ENCODE measurements around the gene GIMD1. TPM values are rescaled to one million over a fixed set of nuclear protein-coding genes. Genes with fewer than 3 reads are reported as not detected.
A peak's percentile ranks its signal among the peaks of the same experiment; 100 is the strongest.

GIMD1 gene
- total RNA-seq, 6 experiments from 2014 or later = not detected

DNA sequence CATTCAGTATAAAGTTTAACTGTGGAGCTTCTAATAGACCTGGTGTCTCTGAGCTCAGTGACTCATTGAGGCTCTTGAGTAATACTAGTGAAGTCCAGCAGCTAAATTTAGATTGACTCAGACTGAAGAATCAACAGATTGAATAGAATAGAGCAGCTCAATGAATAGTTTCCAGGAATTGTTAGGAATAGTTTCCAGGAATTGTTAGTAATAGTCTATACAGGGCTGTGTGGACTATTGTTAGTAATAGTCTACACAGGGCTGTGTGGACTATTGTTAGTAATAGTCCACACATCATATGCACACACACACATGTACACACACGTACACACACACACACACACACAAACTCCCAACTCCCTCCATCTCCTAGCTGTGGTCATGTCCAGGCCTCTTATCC, 3.0 kb downstream of the GIMD1 start:
- TF ChIP-seq, protein P1, sequence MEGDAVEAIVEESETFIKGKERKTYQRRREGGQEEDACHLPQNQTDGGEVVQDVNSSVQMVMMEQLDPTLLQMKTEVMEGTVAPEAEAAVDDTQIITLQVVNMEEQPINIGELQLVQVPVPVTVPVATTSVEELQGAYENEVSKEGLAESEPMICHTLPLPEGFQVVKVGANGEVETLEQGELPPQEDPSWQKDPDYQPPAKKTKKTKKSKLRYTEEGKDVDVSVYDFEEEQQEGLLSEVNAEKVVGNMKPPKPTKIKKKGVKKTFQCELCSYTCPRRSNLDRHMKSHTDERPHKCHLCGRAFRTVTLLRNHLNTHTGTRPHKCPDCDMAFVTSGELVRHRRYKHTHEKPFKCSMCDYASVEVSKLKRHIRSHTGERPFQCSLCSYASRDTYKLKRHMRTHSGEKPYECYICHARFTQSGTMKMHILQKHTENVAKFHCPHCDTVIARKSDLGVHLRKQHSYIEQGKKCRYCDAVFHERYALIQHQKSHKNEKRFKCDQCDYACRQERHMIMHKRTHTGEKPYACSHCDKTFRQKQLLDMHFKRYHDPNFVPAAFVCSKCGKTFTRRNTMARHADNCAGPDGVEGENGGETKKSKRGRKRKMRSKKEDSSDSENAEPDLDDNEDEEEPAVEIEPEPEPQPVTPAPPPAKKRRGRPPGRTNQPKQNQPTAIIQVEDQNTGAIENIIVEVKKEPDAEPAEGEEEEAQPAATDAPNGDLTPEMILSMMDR (IDR thresholded peaks at IDR 0.05) = no peak
- H3K9me3 Mint-ChIP-seq = no peaks in the 10 kb centered on the region
- no peaks in the 10 kb centered on the region for H3K27me3 Mint-ChIP-seq (ENCODE audit: insufficient read depth)
- peaks cover 73% of the 10 kb centered on the region for H3K4me1 Mint-ChIP-seq (ENCODE audit: low read depth)
- H3K36me3 Mint-ChIP-seq (ENCODE audit: low read depth) = no peaks in the 10 kb centered on the region
- DNase-seq = peak; percentile 92
- peak overlapping the region; percentile 87 for H3K27ac Mint-ChIP-seq
- peak overlapping the region; percentile 58 for H3K4me3 Mint-ChIP-seq

DNA sequence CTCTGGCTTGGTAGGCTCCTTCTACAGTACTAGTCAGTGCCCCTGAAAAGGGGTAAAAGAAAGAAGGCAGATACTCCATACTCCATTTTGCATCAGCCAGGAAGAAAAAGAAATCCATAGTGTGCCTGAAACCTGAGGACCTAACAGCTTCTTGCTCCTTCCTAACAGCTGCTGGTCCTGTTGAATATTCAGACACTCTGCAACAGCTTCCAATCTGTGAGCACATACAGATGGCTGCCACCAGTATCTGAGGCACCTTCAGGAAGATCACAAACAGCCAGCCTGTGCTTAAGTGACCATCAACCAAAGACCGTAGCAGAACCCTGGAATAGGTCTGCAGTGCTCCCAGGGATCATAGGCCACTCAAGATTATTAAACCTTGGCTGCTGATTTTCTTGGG, 4.3 kb downstream of the GIMD1 start:
- Mint-ChIP-seq H3K4me1 (ENCODE audit: low read depth) (peaks cover 66% of the 10 kb centered on the region), H3K27ac (peak overlapping the region; percentile 54), H3K9me3 (no peaks in the 10 kb centered on the region), H3K4me3 (no peak overlapping the region), H3K27me3 (ENCODE audit: insufficient read depth) (no peaks in the 10 kb centered on the region), H3K36me3 (ENCODE audit: low read depth) (no peaks in the 10 kb centered on the region)
- no peak for DNase-seq
- TF ChIP-seq, protein P1 (IDR thresholded peaks at IDR 0.05) = no peak

DNA sequence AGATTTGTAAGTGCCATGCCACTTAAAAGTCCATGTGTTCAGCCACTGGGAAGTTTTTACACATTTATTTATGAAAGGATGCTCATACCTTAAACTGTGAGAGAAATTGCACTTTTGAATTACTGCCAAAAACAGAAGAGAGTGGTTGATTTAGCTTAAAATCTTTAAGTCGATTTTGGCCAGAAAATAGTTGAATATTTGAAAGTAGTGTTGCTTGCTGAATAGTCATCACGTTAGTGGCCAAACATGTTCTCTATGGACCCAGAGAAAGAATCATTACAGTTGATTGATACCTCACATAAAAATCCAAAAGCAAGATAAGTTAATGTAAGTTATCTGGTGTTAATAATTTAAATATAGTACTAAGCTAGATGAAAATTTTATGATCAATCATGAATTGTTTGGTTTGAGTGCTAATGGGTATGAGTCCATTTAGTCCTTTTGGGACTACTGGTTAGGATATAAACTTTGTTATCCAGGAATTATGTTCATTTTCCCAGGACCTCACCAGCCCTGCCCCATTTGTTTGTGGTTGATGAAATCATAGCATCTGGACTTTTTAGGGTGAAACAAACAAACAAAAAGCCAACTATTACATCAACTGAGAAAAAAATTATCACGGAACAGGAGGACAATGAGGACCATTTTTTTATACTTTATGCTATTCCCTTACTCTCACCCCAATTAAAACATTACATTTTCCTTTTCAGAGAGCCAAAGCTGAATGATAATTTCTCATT, 6.3 kb downstream of the GIMD1 start:
- no peak for DNase-seq
- TF ChIP-seq, protein P1 (IDR thresholded peaks at IDR 0.05) = no peak
- H3K27ac Mint-ChIP-seq = no peak overlapping the region
- H3K4me1 Mint-ChIP-seq (ENCODE audit: low read depth) = peaks cover 77% of the 10 kb centered on the region
- 0 out of 2 replicates have a peak, but pooled peaks cover 3% of the 10 kb centered on the region for H3K36me3 Mint-ChIP-seq (ENCODE audit: low read depth)
- no peaks in the 10 kb centered on the region for H3K9me3 Mint-ChIP-seq
- H3K4me3 Mint-ChIP-seq = no peak overlapping the region
- no peaks in the 10 kb centered on the region for H3K27me3 Mint-ChIP-seq (ENCODE audit: insufficient read depth)

DNA sequence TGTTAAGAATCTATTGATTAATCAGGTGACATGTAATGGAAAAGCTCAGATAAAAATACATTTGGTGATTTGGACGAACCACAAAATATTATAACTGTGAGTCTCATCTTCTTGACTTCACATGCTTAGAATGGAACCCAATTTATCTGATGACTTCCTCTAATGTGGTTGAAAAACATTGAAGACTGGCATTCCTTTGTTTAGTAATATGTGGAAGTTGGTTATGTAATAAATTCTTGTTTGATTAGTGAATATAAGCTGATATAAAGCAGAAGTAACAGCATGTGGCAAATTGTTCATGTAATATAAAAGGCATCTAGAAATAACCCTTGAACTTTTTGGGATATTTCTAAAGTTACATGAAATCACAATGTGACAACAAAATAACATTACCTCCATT, 9.7 kb downstream of the GIMD1 start:
- TF ChIP-seq, protein P1 (IDR thresholded peaks at IDR 0.05) = no peak
- peak; percentile 81 for DNase-seq
- H3K9me3 Mint-ChIP-seq = no peaks in the 10 kb centered on the region
- peaks cover 70% of the 10 kb centered on the region for H3K4me1 Mint-ChIP-seq (ENCODE audit: low read depth)
- peak overlapping the region; percentile 64 for H3K27ac Mint-ChIP-seq
- H3K27me3 Mint-ChIP-seq (ENCODE audit: insufficient read depth) = peaks cover 1% of the 10 kb centered on the region; the same call in 1 of the 2 replicates
- H3K36me3 Mint-ChIP-seq (ENCODE audit: low read depth) = peaks cover 3% of the 10 kb centered on the region; the same call in 1 of the 2 replicates
- no peak overlapping the region for H3K4me3 Mint-ChIP-seq

DNA sequence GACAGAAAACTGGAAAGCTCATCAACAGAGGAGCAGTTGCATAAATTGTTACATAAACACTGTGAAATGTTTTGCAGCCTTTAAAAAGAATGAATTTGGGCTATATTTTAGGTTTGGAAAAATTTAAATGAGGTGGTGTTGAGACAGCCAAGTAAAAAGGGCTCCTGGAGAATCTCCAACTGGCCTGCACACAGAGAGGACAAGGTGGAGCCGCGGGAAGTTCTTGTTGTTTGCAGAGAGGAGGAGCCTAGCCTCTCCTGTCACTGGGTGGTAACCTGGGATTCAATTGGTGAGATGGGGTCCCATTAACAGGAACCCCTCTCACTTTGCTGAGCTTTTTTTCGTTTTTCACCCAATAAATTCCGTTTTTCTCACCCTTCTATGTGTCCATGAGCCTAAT, 13.4 kb downstream of the GIMD1 start:
- Mint-ChIP-seq H3K9me3 (no peaks in the 10 kb centered on the region), H3K36me3 (ENCODE audit: low read depth) (peaks cover 17% of the 10 kb centered on the region), H3K27me3 (ENCODE audit: insufficient read depth) (peaks cover 1% of the 10 kb centered on the region; the same call in 1 of the 2 replicates), H3K4me1 (ENCODE audit: low read depth) (peaks cover 62% of the 10 kb centered on the region), H3K4me3 (no peak overlapping the region), H3K27ac (no peak overlapping the region)
- TF ChIP-seq, protein P1 (IDR thresholded peaks at IDR 0.05) = no peak
- no peak for DNase-seq
